Choroid plexus epithelial cell (primary cell): ENCODE data around the gene ZNF594.
"Not testable (repeated sequence)": the region's sequence is repeated elsewhere in the genome, so short reads cannot be mapped to it uniquely, and the experiment has no call there.

Experiments used
- DNase-seq: peaks from one replicate; pipeline ENCODE4 v3.0.0-alpha.2; 2010; ENCODE audit warnings: low read depth
- H3K4me3 ChIP-seq: 2 replicates; pipeline ENCODE4 v1.5.1; 2011; ENCODE audit warnings: low read depth, mild to moderate bottlenecking, control low read depth, low read length, moderate library complexity
- CTCF ChIP-seq: conservative IDR thresholded peaks from 2 replicates; pipeline ENCODE4 v1.5.1; 2011; ENCODE audit warnings: low read depth, mild to moderate bottlenecking, control low read depth, inconsistent platforms, low read length, moderate library complexity

ZNF594 gene

GRCh38 chr17:5226940-5227878 lies 35.5 kb upstream of the ZNF594 start:
- TF ChIP-seq CTCF: no peak
- DNase-seq: no peak
- no peak overlapping the region for H3K4me3 ChIP-seq

GRCh38 chr17:5225668-5226457 lies 34.2 kb upstream of the ZNF594 start:
- no peak for TF ChIP-seq CTCF
- H3K4me3 ChIP-seq: no peak overlapping the region
- no peak for DNase-seq

GRCh38 chr17:5221912-5222311 lies 30.2 kb upstream of the ZNF594 start:
- not testable (repeated sequence) for H3K4me3 ChIP-seq, DNase-seq

- no peak overlapping the region for H3K4me3 ChIP-seq
- no peak for TF ChIP-seq CTCF
- no peak for DNase-seq
Observed at GRCh38 chr17:5220074-5220473, 28.4 kb upstream of the ZNF594 start.

- no peak for DNase-seq
- no peak for TF ChIP-seq CTCF
- no peak overlapping the region for H3K4me3 ChIP-seq
Observed at GRCh38 chr17:5219536-5219935, 27.9 kb upstream of the ZNF594 start.

- DNase-seq, H3K4me3 ChIP-seq: not testable (repeated sequence)
Observed at GRCh38 chr17:5217562-5217961, 25.9 kb upstream of the ZNF594 start.

- no peak overlapping the region for H3K4me3 ChIP-seq
- no peak for DNase-seq
- no peak for TF ChIP-seq CTCF
Observed at GRCh38 chr17:5211458-5211857, 19.8 kb upstream of the ZNF594 start.
